Cardiac fibroblast (primary cell): ENCODE measurements around the gene PSME3IP1.

ENCODE experiments used
- DNase-seq, 2 donors: peaks; one replicate each; pipeline versions ENCODE4 v3.0.0 to v3.0.0-alpha.2; 2010; ENCODE audit warnings: low read depth in 2 of 2
- H3K4me3 ChIP-seq, 2 donors: replicated peaks in 1 of 2; 1 replicate in 1 of 2; 2 replicates in 1 of 2; pipeline ENCODE4 v1.5.1; 2011; ENCODE audit warnings: low read depth in 2 of 2, low read length in 2 of 2, mild to moderate bottlenecking in 2 of 2, moderate library complexity in 1 of 2
- CTCF ChIP-seq: IDR thresholded peaks from one replicate; pipeline ENCODE4 v1.5.1; 2011; ENCODE audit warnings: low read depth, mild to moderate bottlenecking, low read length, inconsistent platforms

The PSME3IP1 gene

GRCh38 chr16:57185945-57186871 is at the start of gene PSME3IP1, which contains the start of gene RSPRY1:
TSS of gene PSME3IP1 (minus strand) at chr16:57186039. CDS start at chr16:57173854, 12,185 bp downstream.
TSS of gene RSPRY1 (plus strand) at chr16:57186329. CDS start at chr16:57204659, 18,330 bp downstream.
- peak within 1 kb of the TSS; percentile 92 to 99 for H3K4me3 ChIP-seq
- TF ChIP-seq CTCF, result no peak
- DNase-seq, result peak; percentile 100

GRCh38 chr16:57235128-57236021 is 49.5 kb upstream of the PSME3IP1 start:
- H3K4me3 ChIP-seq, result no peak overlapping the region
- TF ChIP-seq CTCF, result no peak
- DNase-seq, result peak; percentile 27 to 68

GRCh38 chr16:57234707-57235092 is 48.9 kb upstream of the PSME3IP1 start:
- H3K4me3 ChIP-seq, result no peak overlapping the region
- no peak for DNase-seq
- no peak for TF ChIP-seq CTCF

GRCh38 chr16:57233944-57234706 is 48.3 kb upstream of the PSME3IP1 start:
- no peak overlapping the region for H3K4me3 ChIP-seq
- no peak for DNase-seq
- TF ChIP-seq CTCF, result no peak

GRCh38 chr16:57231821-57232350 is 46.0 kb upstream of the PSME3IP1 start:
- H3K4me3 ChIP-seq, result no peak overlapping the region
- TF ChIP-seq CTCF, result no peak
- DNase-seq, result no peak

GRCh38 chr16:57229079-57229478 is 43.2 kb upstream of the PSME3IP1 start:
- TF ChIP-seq CTCF, result no peak
- no peak overlapping the region for H3K4me3 ChIP-seq
- DNase-seq, result no peak
